HG02642 (cell line): ENCODE data around the gene OTUD3.

ENCODE experiments used
- ATAC-seq: cut with Tn5 transposase; IDR thresholded peaks from one replicate; pipeline ENCODE4 v1.9.1; 2021; ENCODE audit warnings: mild to moderate bottlenecking; ENCODE audit not compliant: unreplicated experiment, poor library complexity

OTUD3 gene

GRCh38 chr1:19942657-19943056 lies 60.5 kb downstream of the OTUD3 start:
- no peak for ATAC-seq

- no peak for ATAC-seq
These were observed 63.7 kb downstream of the OTUD3 start for GRCh38 chr1:19945914-19946313.

- ATAC-seq, result no peak
These were observed 64.1 kb downstream of the OTUD3 start for GRCh38 chr1:19946331-19946751.

- no peak for ATAC-seq
These were observed 64.8 kb downstream of the OTUD3 start for GRCh38 chr1:19946971-19947370.

- ATAC-seq, result no peak
These were observed 66.8 kb downstream of the OTUD3 start for GRCh38 chr1:19949016-19949415.

- no peak for ATAC-seq
These were observed 71.9 kb downstream of the OTUD3 start for GRCh38 chr1:19954059-19954458.

- no peak for ATAC-seq
These were observed 73.5 kb downstream of the OTUD3 start for GRCh38 chr1:19955534-19956170.

- no peak for ATAC-seq
These were observed 75.6 kb downstream of the OTUD3 start for GRCh38 chr1:19957779-19958178.

GRCh38 chr1:19960591-19960990 lies 78.4 kb downstream of the OTUD3 start:
- no peak for ATAC-seq
